ENCODE data around the gene CNTRL.

The CNTRL gene

DNA sequence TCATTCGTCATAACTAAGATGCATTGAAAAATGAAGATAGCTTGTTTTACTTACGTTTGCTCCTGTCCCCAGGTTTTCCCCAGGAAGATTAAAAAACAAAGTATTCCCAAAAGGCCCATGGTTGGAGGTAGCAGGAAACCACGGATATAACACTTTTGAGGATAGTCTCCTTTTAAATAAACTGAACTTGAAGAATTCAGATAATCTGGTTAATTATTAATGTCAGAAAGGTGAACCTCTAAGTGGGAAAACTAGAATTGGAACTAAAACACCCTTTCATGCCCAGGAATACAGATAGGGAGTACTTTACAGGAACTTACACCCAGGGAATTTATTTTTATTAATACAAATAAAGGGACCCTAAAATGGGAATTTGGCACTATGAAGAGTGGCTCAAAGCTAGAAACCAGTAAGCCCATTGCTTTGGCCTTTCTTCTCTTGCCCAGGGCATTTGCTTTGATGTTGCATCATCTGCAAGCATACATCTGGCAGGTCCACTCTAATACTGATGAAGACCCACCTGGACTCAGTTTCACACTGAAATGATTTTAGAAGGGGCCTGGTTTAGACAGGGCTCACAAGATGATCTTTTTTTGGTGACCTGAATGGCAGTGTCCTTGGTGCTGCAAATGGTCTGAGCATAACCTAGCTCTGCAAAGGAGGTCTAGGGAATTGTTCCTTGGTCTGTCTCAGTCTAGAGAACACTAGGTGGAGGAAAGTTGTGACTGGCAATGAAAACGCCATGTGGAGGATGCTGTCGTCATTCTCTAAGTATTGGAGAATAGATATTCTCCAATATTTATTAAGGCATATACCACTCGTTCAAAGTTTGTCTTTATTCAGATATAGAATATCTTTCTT lies 24.4 kb upstream of the CNTRL start, which contains the start of gene C5:
TSS of gene C5 (minus strand) at position 148 of the 861 bp plus-strand sequence. CDS start at position 119, 29 bp downstream.
- Histone ChIP-seq H3K9ac (ENCODE audit: low read length) (no peak within 1 kb of the TSS), H3K27me3 (ENCODE audit: control insufficient read depth, insufficient read depth, low read length) (no peaks in the 10 kb centered on the region), H3K36me3 (ENCODE audit: control insufficient read depth, insufficient read depth, low read length) (no peaks in the 10 kb centered on the region), H3K4me3 (ENCODE audit: low read length) (no peak within 1 kb of the TSS), H3K9me3 (ENCODE audit: control insufficient read depth, low read length) (no peaks in the 10 kb centered on the region), H3K4me1 (ENCODE audit: control insufficient read depth, insufficient read depth, low read length) (peaks cover 15% of the 10 kb centered on the region)

GRCh38 chr9:121053544-121053943 lies 21.2 kb upstream of the CNTRL start:
- Histone ChIP-seq H3K4me1 (ENCODE audit: control insufficient read depth, insufficient read depth, low read length) (peaks cover 12% of the 10 kb centered on the region), H3K9ac (ENCODE audit: low read length) (no peak overlapping the region), H3K9me3 (ENCODE audit: control insufficient read depth, low read length) (no peaks in the 10 kb centered on the region), H3K27me3 (ENCODE audit: control insufficient read depth, insufficient read depth, low read length) (no peaks in the 10 kb centered on the region), H3K4me3 (ENCODE audit: low read length) (no peak overlapping the region), H3K36me3 (ENCODE audit: control insufficient read depth, insufficient read depth, low read length) (no peaks in the 10 kb centered on the region)

DNA sequence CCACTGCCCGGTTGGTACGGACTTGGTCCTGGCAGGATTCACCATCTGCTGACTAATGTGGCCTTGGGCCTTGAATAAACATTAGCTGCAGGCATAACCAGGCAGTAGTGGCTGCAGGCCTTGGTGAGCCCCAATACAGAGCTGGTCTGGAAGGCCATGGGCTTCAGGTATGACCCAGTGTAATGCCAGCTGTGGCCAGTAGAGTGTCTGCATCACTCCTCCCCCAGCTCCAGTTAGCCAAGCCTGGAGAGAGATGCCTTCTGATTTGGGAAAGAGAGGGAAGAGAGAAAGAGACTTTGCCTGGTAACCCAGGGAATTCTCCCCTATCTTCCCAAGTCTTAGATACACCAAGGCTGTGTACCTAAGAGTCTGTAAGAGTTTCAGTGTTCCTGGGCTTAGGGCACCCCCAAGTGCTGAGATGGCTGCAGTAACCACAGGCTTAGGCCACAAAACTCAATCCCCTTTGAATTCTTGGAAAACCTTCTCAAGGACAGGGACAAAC lies 19.1 kb upstream of the CNTRL start:
- Histone ChIP-seq H3K4me1 (ENCODE audit: control insufficient read depth, insufficient read depth, low read length) (no peaks in the 10 kb centered on the region), H3K36me3 (ENCODE audit: control insufficient read depth, insufficient read depth, low read length) (no peaks in the 10 kb centered on the region), H3K4me3 (ENCODE audit: low read length) (no peak overlapping the region)

DNA sequence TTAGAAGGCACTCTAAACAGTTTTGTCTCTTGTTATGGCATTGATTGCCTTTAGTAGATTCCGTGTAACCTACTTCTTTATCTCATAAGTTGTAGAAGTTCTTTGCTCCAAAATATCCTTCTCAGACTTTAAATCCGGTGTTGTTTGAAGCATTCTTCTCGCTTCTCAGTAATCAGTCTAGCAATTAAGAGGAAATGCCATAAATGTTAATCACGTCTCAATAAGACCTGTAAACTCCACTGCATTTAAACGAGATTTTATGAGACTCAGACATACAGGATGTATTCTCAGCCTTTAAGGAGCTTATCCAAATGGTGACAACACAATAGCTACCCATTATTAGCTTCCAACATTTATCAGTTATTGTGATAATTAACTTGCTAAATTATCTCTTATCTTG lies 16.9 kb upstream of the CNTRL start:
- H3K9ac ChIP-seq (ENCODE audit: low read length): no peak overlapping the region
- no peaks in the 10 kb centered on the region for H3K36me3 ChIP-seq (ENCODE audit: control insufficient read depth, insufficient read depth, low read length)
- H3K9me3 ChIP-seq (ENCODE audit: control insufficient read depth, low read length): no peaks in the 10 kb centered on the region
- H3K4me1 ChIP-seq (ENCODE audit: control insufficient read depth, insufficient read depth, low read length): no peaks in the 10 kb centered on the region
- no peak overlapping the region for H3K4me3 ChIP-seq (ENCODE audit: low read length)
- no peaks in the 10 kb centered on the region for H3K27me3 ChIP-seq (ENCODE audit: control insufficient read depth, insufficient read depth, low read length)

More for the DNA sequence above, 19.1 kb upstream of the CNTRL start:
- no peaks in the 10 kb centered on the region for H3K27me3 ChIP-seq (ENCODE audit: control insufficient read depth, insufficient read depth, low read length)
- no peaks in the 10 kb centered on the region for H3K9me3 ChIP-seq (ENCODE audit: control insufficient read depth, low read length)
- H3K9ac ChIP-seq (ENCODE audit: low read length): no peak overlapping the region

DNA sequence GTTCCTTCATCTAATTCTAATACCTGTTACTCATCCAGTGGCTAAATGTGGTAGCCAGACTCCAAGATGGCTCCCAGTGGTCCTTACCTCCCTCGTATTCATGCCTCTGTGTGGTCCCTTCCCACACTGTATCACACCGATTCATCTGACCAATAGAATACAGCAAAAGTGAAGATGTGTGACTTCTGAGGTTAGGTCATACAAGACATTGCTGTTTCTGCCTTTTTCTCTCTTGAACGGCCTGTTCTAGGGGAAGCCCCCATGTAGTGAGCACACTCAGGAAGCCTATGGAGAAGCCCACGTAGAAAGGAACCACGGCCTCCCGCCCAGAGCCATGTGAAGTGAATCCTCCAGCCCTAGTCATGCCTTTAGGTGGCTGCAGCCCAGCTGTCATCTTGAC lies 15.2 kb upstream of the CNTRL start:
- H3K9ac ChIP-seq (ENCODE audit: low read length): no peak overlapping the region
- no peaks in the 10 kb centered on the region for H3K4me1 ChIP-seq (ENCODE audit: control insufficient read depth, insufficient read depth, low read length)
- H3K36me3 ChIP-seq (ENCODE audit: control insufficient read depth, insufficient read depth, low read length): no peaks in the 10 kb centered on the region
- no peaks in the 10 kb centered on the region for H3K27me3 ChIP-seq (ENCODE audit: control insufficient read depth, insufficient read depth, low read length)
- no peak overlapping the region for H3K4me3 ChIP-seq (ENCODE audit: low read length)
- no peaks in the 10 kb centered on the region for H3K9me3 ChIP-seq (ENCODE audit: control insufficient read depth, low read length)

DNA sequence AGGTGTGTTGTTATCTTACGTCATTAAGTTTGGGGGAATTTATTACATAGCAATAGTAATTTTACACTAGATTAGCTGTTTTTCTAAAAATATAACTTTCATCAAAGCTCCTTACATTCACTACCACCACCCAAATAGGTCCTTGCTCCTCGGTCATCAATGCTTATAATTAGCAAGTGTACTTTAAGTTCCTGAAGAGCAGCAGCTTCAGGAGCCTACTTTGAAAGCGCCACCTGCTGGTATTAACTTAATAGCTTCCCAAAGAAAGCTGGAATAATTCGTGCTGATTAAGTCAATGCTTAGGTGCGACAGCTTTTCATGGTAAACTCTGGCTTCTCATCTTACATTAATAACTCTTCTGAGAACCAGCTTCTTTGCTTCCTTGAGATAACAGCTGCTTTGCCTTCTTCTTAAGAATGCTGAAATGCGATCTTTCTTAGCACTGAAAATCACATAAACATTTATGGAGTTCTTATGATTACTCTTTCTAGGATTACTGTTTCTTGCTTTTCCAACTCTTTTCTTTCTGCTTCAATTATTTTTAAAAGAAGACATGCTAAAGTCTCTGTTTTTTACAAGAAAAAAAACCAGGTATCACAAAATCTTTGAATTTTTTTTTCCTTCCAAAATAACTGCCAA lies 14.6 kb upstream of the CNTRL start:
- H3K4me3 ChIP-seq (ENCODE audit: low read length): no peak overlapping the region

DNA sequence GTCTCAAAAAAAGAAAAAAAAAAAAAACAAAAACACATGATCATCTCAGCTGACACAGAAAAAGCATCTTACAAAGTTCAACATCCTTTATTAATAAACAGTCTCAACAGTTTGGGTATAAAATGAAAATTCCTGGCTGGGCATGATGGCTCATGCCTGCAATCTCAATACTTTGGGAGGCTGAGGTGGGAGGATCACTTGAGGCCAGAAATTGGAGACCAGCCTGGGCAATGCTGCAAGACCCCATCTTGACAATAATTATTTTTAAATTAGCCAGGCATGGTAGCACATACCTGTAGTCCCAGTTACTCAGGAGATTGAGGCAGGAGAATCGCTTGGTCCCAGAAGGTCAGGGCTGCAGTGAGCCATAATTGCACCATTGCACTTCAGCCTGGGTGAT lies 7.9 kb upstream of the CNTRL start:
- no peak overlapping the region for H3K4me3 ChIP-seq (ENCODE audit: low read length)
- no peaks in the 10 kb centered on the region for H3K4me1 ChIP-seq (ENCODE audit: control insufficient read depth, insufficient read depth, low read length)
- H3K9ac ChIP-seq (ENCODE audit: low read length): no peak overlapping the region
- no peaks in the 10 kb centered on the region for H3K9me3 ChIP-seq (ENCODE audit: control insufficient read depth, low read length)
- no peaks in the 10 kb centered on the region for H3K36me3 ChIP-seq (ENCODE audit: control insufficient read depth, insufficient read depth, low read length)
- H3K27me3 ChIP-seq (ENCODE audit: control insufficient read depth, insufficient read depth, low read length): no peaks in the 10 kb centered on the region

More for the DNA sequence above, 14.6 kb upstream of the CNTRL start:
- no peaks in the 10 kb centered on the region for H3K9me3 ChIP-seq (ENCODE audit: control insufficient read depth, low read length)
- H3K27me3 ChIP-seq (ENCODE audit: control insufficient read depth, insufficient read depth, low read length): no peaks in the 10 kb centered on the region
- H3K36me3 ChIP-seq (ENCODE audit: control insufficient read depth, insufficient read depth, low read length): no peaks in the 10 kb centered on the region
- H3K9ac ChIP-seq (ENCODE audit: low read length): no peak overlapping the region
- no peaks in the 10 kb centered on the region for H3K4me1 ChIP-seq (ENCODE audit: control insufficient read depth, insufficient read depth, low read length)

- Histone ChIP-seq H3K9ac (ENCODE audit: low read length) (no peak overlapping the region), H3K36me3 (ENCODE audit: control insufficient read depth, insufficient read depth, low read length) (no peaks in the 10 kb centered on the region), H3K4me3 (ENCODE audit: low read length) (no peak overlapping the region), H3K9me3 (ENCODE audit: control insufficient read depth, low read length) (no peaks in the 10 kb centered on the region), H3K4me1 (ENCODE audit: control insufficient read depth, insufficient read depth, low read length) (no peaks in the 10 kb centered on the region), H3K27me3 (ENCODE audit: control insufficient read depth, insufficient read depth, low read length) (no peaks in the 10 kb centered on the region)
Measured at GRCh38 chr9:121067640-121068039, 7.1 kb upstream of the CNTRL start.

DNA sequence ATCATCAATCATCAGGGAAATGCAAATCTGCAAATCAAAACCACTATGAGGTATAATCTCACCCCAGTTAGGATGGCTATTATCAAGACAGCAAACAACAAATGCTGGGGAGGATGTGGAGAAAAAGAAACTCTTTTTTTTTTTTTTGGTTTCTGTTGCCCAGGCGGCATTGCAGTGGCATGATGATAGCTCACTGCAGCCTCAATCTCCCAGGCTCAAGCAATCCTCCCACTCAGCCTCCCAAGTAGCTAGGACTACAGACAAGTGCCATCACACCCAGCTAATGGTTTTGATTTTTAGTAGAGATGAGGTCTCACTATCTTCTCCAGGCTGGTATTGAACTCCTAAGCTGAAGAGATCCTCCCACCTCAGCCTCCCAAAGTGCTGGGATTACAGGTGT lies 5.4 kb upstream of the CNTRL start:
- no peaks in the 10 kb centered on the region for H3K27me3 ChIP-seq (ENCODE audit: control insufficient read depth, insufficient read depth, low read length)
- H3K4me1 ChIP-seq (ENCODE audit: control insufficient read depth, insufficient read depth, low read length): peaks cover 6% of the 10 kb centered on the region
- no peak overlapping the region for H3K9ac ChIP-seq (ENCODE audit: low read length)
- H3K4me3 ChIP-seq (ENCODE audit: low read length): no peak overlapping the region
- H3K36me3 ChIP-seq (ENCODE audit: control insufficient read depth, insufficient read depth, low read length): no peaks in the 10 kb centered on the region
- H3K9me3 ChIP-seq (ENCODE audit: control insufficient read depth, low read length): no peaks in the 10 kb centered on the region

- Histone ChIP-seq H3K36me3 (ENCODE audit: control insufficient read depth, insufficient read depth, low read length) (no peaks in the 10 kb centered on the region), H3K4me1 (ENCODE audit: control insufficient read depth, insufficient read depth, low read length) (peaks cover 6% of the 10 kb centered on the region), H3K9me3 (ENCODE audit: control insufficient read depth, low read length) (no peaks in the 10 kb centered on the region), H3K4me3 (ENCODE audit: low read length) (peak overlapping the region; percentile 42), H3K9ac (ENCODE audit: low read length) (peak overlapping the region; percentile 36), H3K27me3 (ENCODE audit: control insufficient read depth, insufficient read depth, low read length) (no peaks in the 10 kb centered on the region)
Measured at GRCh38 chr9:121071370-121071755, 3.4 kb upstream of the CNTRL start.

- H3K36me3 ChIP-seq (ENCODE audit: control insufficient read depth, insufficient read depth, low read length): no peaks in the 10 kb centered on the region
- peaks cover 6% of the 10 kb centered on the region for H3K4me1 ChIP-seq (ENCODE audit: control insufficient read depth, insufficient read depth, low read length)
- no peaks in the 10 kb centered on the region for H3K27me3 ChIP-seq (ENCODE audit: control insufficient read depth, insufficient read depth, low read length)
- no peaks in the 10 kb centered on the region for H3K9me3 ChIP-seq (ENCODE audit: control insufficient read depth, low read length)
- peak overlapping the region; percentile 36 for H3K9ac ChIP-seq (ENCODE audit: low read length)
- peak overlapping the region; percentile 42 for H3K4me3 ChIP-seq (ENCODE audit: low read length)
Measured at GRCh38 chr9:121071756-121072421, 2.9 kb upstream of the CNTRL start.

DNA sequence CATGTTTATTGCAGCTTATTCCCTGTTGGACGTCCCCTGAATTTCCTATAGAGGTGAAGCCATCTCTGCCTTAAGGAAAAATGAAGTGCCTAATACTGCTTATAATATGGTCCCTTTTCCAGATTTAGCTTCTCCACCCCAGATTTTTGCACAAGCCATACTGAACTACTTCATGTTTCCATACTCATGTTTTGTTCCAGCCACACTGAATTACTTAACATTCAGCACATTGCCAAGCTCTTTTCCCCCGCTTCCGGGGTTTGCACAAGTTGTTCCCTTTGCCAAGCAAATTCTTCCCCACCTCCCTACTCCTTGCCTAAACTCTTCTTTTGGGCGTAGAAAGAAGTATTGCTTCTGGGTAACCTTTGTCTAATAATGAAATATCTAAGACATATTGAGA lies 1.7 kb upstream of the CNTRL start:
- H3K9me3 ChIP-seq (ENCODE audit: control insufficient read depth, low read length): no peaks in the 10 kb centered on the region
- no peak overlapping the region for H3K9ac ChIP-seq (ENCODE audit: low read length)
- no peak overlapping the region for H3K4me3 ChIP-seq (ENCODE audit: low read length)
- no peaks in the 10 kb centered on the region for H3K36me3 ChIP-seq (ENCODE audit: control insufficient read depth, insufficient read depth, low read length)
- peaks cover 6% of the 10 kb centered on the region for H3K4me1 ChIP-seq (ENCODE audit: control insufficient read depth, insufficient read depth, low read length)
- H3K27me3 ChIP-seq (ENCODE audit: control insufficient read depth, insufficient read depth, low read length): no peaks in the 10 kb centered on the region

All from mucosa of stomach (tissue), 1 donor.